ENCODE measurements around the gene GNPDA1.
A peak's percentile ranks its signal among the peaks of the same experiment; 100 is the strongest.

GNPDA1 gene

GRCh38 chr5:141992349-141992963 lies 20.4 kb downstream of the GNPDA1 start:
- peak; percentile 84 for DNase-seq
- Mint-ChIP-seq H3K4me1 (peaks cover 9% of the 10 kb centered on the region), H3K27ac (no peak overlapping the region), H3K36me3 (ENCODE audit: low read depth) (peaks cover 39% of the 10 kb centered on the region), H3K9me3 (no peaks in the 10 kb centered on the region), H3K27me3 (no peaks in the 10 kb centered on the region), H3K4me3 (no peak overlapping the region)
- peak; percentile 85 for ATAC-seq

- peaks cover 7% of the 10 kb centered on the region for H3K4me1 Mint-ChIP-seq
- no peaks in the 10 kb centered on the region for H3K27me3 Mint-ChIP-seq
- H3K4me3 Mint-ChIP-seq: no peak overlapping the region
- peaks cover 45% of the 10 kb centered on the region for H3K36me3 Mint-ChIP-seq (ENCODE audit: low read depth)
- H3K27ac Mint-ChIP-seq: no peak overlapping the region
- no peaks in the 10 kb centered on the region for H3K9me3 Mint-ChIP-seq
- ATAC-seq (no peak), DNase-seq (no peak)
These were observed 23.1 kb downstream of the GNPDA1 start for GRCh38 chr5:141989720-141990119.

GRCh38 chr5:141986072-141986471 lies 26.8 kb downstream of the GNPDA1 start:
- no peak for DNase-seq
- no peaks in the 10 kb centered on the region for H3K4me1 Mint-ChIP-seq
- no peaks in the 10 kb centered on the region for H3K9me3 Mint-ChIP-seq
- H3K27me3 Mint-ChIP-seq: no peaks in the 10 kb centered on the region
- no peak overlapping the region for H3K27ac Mint-ChIP-seq
- H3K4me3 Mint-ChIP-seq: no peak overlapping the region
- ATAC-seq: no peak
- H3K36me3 Mint-ChIP-seq (ENCODE audit: low read depth): peaks cover 39% of the 10 kb centered on the region

DNA sequence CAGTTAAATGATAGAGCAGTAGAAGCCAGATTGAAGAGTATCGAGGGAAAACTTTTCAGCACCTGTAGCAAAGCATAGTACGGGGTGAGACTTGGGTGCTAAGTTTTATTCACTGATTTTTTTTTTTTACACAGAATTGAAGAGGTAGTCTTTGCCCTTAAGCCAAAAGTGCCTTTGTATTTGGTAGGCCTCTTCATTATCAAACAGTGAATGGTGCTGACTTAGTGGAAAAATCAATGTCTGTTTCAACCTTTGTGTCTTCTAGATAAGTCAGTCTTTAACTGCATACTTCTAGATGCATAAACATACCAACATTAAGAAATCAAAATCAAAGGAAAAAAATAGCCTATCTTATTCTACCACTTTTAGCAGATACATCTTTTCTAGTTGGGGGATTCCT lies 30.2 kb downstream of the GNPDA1 start:
- ATAC-seq: no peak
- no peak overlapping the region for H3K27ac Mint-ChIP-seq
- peaks cover 52% of the 10 kb centered on the region for H3K36me3 Mint-ChIP-seq (ENCODE audit: low read depth)
- no peak overlapping the region for H3K4me3 Mint-ChIP-seq
- H3K27me3 Mint-ChIP-seq: no peaks in the 10 kb centered on the region
- H3K4me1 Mint-ChIP-seq: no peaks in the 10 kb centered on the region
- no peaks in the 10 kb centered on the region for H3K9me3 Mint-ChIP-seq
- DNase-seq: no peak

- no peak for DNase-seq
- no peak for ATAC-seq
- peaks cover 48% of the 10 kb centered on the region for H3K36me3 Mint-ChIP-seq (ENCODE audit: low read depth)
- no peak overlapping the region for H3K4me3 Mint-ChIP-seq
- no peaks in the 10 kb centered on the region for H3K9me3 Mint-ChIP-seq
- H3K27me3 Mint-ChIP-seq: no peaks in the 10 kb centered on the region
- H3K27ac Mint-ChIP-seq: no peak overlapping the region
- peaks cover 21% of the 10 kb centered on the region for H3K4me1 Mint-ChIP-seq
These were observed 34.4 kb downstream of the GNPDA1 start for GRCh38 chr5:141978389-141978788.

DNA sequence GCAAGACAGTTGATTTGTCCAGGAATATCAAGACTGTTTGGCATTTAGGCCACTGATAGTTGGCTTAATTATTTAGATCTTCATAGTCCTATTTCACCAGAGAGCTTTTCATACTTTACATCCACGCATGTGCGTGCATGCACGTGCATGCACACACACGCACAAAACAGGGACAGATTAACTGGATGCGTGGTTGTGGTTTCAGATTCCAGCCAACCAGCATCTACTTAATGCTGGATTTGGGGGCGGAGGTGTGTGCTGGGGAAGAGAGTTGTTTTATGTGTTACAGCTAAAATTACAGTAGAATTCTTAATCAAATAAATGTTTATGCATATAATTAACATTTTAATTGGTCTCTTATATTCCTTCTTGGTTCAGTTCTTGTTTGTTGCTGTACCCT lies 36.7 kb downstream of the GNPDA1 start:
- ATAC-seq (no peak), DNase-seq (no peak)
- no peak overlapping the region for H3K4me3 Mint-ChIP-seq
- no peak overlapping the region for H3K27ac Mint-ChIP-seq
- peaks cover 43% of the 10 kb centered on the region for H3K36me3 Mint-ChIP-seq (ENCODE audit: low read depth)
- no peaks in the 10 kb centered on the region for H3K9me3 Mint-ChIP-seq
- H3K27me3 Mint-ChIP-seq: no peaks in the 10 kb centered on the region
- H3K4me1 Mint-ChIP-seq: peaks cover 23% of the 10 kb centered on the region

DNA sequence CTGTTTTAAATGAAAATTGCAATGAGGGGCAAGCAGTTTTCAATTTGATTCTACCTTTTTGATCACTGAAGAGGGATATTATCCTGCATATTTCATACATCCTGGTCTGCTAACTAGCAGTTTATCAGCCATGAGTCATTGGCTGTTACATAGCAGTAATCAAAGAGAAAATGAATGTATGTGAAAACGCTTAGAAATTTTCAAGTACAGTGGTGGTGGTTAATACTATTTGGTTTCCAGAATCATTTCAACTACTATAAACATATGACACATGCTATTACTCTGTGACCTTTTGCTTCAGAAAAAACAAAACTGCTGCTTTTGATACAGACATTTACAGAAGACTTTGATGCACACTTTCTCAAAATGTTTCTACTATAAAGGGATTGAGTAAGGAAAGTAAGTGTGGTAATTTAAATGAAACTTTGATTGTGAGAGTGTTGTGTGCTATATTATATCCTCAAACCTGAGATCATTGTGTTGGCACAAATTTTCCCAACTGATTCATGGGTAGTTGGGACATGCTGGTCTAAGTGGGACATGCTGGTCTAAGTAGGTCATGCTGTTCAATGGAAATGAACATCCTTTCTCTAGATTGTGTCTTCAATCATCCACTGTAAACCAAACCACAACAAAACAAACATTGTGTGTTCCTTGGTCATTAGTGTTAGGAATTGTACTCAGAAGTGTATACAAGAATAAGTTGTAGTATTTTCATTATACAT lies 38.8 kb downstream of the GNPDA1 start:
- no peaks in the 10 kb centered on the region for H3K27me3 Mint-ChIP-seq
- ATAC-seq: peak; percentile 2
- H3K4me1 Mint-ChIP-seq: peaks cover 38% of the 10 kb centered on the region
- peak overlapping the region; percentile 48 for H3K4me3 Mint-ChIP-seq
- H3K9me3 Mint-ChIP-seq: no peaks in the 10 kb centered on the region
- peak overlapping the region; percentile 80 for H3K27ac Mint-ChIP-seq
- no peak for DNase-seq
- H3K36me3 Mint-ChIP-seq (ENCODE audit: low read depth): peaks cover 34% of the 10 kb centered on the region

DNA sequence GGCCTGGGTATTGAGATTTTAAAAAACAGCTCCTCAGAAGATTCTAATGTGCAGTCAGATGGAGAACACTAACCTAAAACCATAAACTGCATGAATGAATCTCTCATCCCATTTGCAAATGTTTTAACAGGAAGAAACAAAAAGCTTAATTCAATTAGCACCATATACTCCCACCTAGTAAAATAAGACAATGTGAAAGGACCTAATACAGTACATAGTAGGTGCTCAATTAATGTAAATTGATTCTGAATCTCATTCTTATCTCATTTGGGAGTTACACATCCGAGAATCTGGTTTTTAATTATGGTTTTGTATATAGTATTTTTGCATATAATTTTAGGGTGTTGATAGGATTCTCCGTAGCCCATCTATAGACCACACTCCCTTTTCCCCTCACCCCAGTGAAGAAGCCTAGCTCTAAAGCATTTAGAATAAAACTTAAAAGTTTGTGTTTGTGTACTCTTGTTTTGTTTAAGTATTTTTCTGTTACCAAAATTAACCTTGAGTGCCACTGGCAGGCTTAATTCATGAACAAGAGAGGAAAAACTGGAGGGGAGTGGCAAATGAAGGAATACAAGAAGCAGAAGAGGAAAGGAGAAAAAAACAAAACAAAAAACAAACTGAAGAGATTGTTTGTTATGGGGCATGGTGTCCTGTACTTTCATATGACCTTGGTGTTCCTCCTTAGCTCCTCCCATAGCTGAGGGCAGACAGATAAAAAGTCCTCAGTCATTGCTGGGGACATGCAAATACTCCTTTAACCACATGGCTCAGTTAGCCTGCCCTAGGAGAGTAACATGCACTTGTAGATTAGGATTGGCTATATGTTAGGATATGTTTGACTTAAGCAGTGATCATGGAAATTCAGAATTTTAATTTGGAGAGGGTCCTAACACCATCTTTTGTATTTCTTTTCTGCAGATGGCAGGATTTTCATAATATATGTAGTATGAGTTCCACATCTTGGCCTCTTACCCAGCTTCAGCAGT lies 42.8 kb downstream of the GNPDA1 start:
- peak overlapping the region; percentile 92 for H3K4me3 Mint-ChIP-seq
- DNase-seq (no peak), ATAC-seq (peak; percentile 26)
- no peaks in the 10 kb centered on the region for H3K27me3 Mint-ChIP-seq
- H3K27ac Mint-ChIP-seq: peak overlapping the region; percentile 94
- H3K4me1 Mint-ChIP-seq: peaks cover 40% of the 10 kb centered on the region
- H3K36me3 Mint-ChIP-seq (ENCODE audit: low read depth): peaks cover 19% of the 10 kb centered on the region
- no peaks in the 10 kb centered on the region for H3K9me3 Mint-ChIP-seq

GRCh38 chr5:141968914-141969608 lies 43.8 kb downstream of the GNPDA1 start, which contains the start of gene RNF14:
Gene RNF14 (plus strand): TSS chr5:141969105. CDS start chr5:141973589, 4,484 bp downstream.
- peaks cover 10% of the 10 kb centered on the region for H3K36me3 Mint-ChIP-seq (ENCODE audit: low read depth)
- peak; percentile 96 for ATAC-seq
- peak within 1 kb of the TSS; percentile 92 for H3K4me3 Mint-ChIP-seq
- H3K27ac Mint-ChIP-seq: peak within 1 kb of the TSS; percentile 94
- no peaks in the 10 kb centered on the region for H3K9me3 Mint-ChIP-seq
- H3K4me1 Mint-ChIP-seq: peaks cover 30% of the 10 kb centered on the region
- no peaks in the 10 kb centered on the region for H3K27me3 Mint-ChIP-seq
- peak; percentile 95 for DNase-seq

GRCh38 chr5:141966963-141967333 lies 45.9 kb downstream of the GNPDA1 start:
- DNase-seq: no peak
- Mint-ChIP-seq H3K27ac (no peak overlapping the region), H3K27me3 (no peaks in the 10 kb centered on the region), H3K36me3 (ENCODE audit: low read depth) (peaks cover 4% of the 10 kb centered on the region), H3K4me1 (peaks cover 23% of the 10 kb centered on the region), H3K9me3 (no peaks in the 10 kb centered on the region), H3K4me3 (no peak overlapping the region)
- no peak for ATAC-seq

DNA sequence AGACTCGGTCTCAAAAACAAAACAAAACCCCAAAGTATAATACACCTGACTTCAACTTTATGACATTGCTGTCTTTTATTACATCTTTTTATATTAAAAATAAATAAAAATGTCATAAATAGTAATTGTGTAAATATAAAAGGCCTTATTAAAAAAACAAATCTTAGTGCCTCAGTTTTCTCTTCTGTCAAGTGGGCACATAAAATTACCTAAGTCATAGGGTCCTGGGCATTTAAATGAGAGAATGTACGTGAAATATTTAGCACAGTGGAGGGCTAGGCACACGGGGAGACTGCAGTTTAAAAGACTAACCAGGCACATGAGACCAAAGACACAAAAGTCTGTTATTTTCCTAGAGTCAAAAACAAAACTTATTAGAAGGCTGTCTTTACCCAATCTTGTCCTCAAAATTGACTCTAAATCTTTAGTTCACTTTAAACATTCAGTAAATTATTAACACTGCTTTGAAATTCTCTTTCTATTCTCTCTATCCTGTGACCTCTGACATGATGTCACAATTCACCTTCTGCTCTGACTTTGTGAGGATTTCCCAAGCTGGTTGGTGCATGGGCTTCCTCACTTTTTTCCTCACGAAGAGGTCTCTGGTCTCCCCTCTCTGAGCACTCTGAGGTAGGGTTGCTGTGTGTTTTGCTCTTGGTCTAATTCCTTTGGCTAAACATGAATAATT lies 46.4 kb downstream of the GNPDA1 start:
- no peak overlapping the region for H3K27ac Mint-ChIP-seq
- H3K27me3 Mint-ChIP-seq: no peaks in the 10 kb centered on the region
- peaks cover 2% of the 10 kb centered on the region for H3K36me3 Mint-ChIP-seq (ENCODE audit: low read depth)
- DNase-seq (no peak), ATAC-seq (no peak)
- H3K4me1 Mint-ChIP-seq: peaks cover 23% of the 10 kb centered on the region
- H3K4me3 Mint-ChIP-seq: no peak overlapping the region
- H3K9me3 Mint-ChIP-seq: no peaks in the 10 kb centered on the region

- Mint-ChIP-seq H3K9me3 (no peaks in the 10 kb centered on the region), H3K27ac (no peak overlapping the region), H3K27me3 (no peaks in the 10 kb centered on the region), H3K36me3 (ENCODE audit: low read depth) (peaks cover 2% of the 10 kb centered on the region), H3K4me1 (peaks cover 26% of the 10 kb centered on the region), H3K4me3 (no peak overlapping the region)
- no peak for ATAC-seq
- no peak for DNase-seq
These were observed 47.8 kb downstream of the GNPDA1 start for GRCh38 chr5:141965071-141965470.

GRCh38 chr5:141963701-141964100 lies 49.1 kb downstream of the GNPDA1 start:
- no peak overlapping the region for H3K27ac Mint-ChIP-seq
- no peaks in the 10 kb centered on the region for H3K9me3 Mint-ChIP-seq
- no peaks in the 10 kb centered on the region for H3K36me3 Mint-ChIP-seq (ENCODE audit: low read depth)
- ATAC-seq (no peak), DNase-seq (no peak)
- H3K27me3 Mint-ChIP-seq: no peaks in the 10 kb centered on the region
- no peak overlapping the region for H3K4me3 Mint-ChIP-seq
- H3K4me1 Mint-ChIP-seq: peaks cover 30% of the 10 kb centered on the region

- no peaks in the 10 kb centered on the region for H3K9me3 Mint-ChIP-seq
- peaks cover 36% of the 10 kb centered on the region for H3K4me1 Mint-ChIP-seq
- H3K27me3 Mint-ChIP-seq: no peaks in the 10 kb centered on the region
- ATAC-seq (no peak), DNase-seq (no peak)
- H3K4me3 Mint-ChIP-seq: no peak overlapping the region
- H3K27ac Mint-ChIP-seq: peak overlapping the region; percentile 81
- H3K36me3 Mint-ChIP-seq (ENCODE audit: low read depth): no peaks in the 10 kb centered on the region
These were observed 51.4 kb downstream of the GNPDA1 start for GRCh38 chr5:141961466-141961865.

Measured in activated naive CD8-positive, alpha-beta T cell treated with anti-CD3 and anti-CD28 coated beads, Interleukin-2, amount 50 U/mL, for 24 hours (primary cell).